Activated T-cell treated with anti-CD3 and anti-CD28 coated beads for 4 hours (primary cell): ENCODE measurements around the gene GTPBP2.
"Not testable (repeated sequence)": the region's sequence is repeated elsewhere in the genome, so short reads cannot be mapped to it uniquely, and the experiment has no call there.

Experiments
- DNase-seq: peaks from one replicate; pipeline ENCODE4 v3.0.0-alpha.2; 2020

Gene GTPBP2

DNA sequence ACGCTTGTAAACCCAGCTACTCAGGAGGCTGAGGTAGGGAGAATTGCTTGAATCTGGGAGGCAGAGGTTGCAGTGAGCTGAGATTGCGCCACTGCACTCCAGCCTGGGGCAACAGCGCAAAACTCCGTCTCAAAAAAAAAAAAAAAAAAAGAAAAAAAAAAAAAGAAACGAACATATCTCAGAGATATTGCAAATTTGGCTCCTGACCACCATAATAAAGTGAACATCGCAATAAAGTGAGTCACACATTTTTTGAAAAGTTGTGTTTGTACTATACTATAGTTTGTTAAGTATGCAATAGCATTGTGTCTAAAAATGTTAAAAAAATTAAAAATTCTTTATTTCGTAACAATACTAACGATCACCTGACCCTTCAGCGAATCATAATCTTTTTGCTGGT, 29.1 kb upstream of the GTPBP2 start:
- no peak for DNase-seq

DNA sequence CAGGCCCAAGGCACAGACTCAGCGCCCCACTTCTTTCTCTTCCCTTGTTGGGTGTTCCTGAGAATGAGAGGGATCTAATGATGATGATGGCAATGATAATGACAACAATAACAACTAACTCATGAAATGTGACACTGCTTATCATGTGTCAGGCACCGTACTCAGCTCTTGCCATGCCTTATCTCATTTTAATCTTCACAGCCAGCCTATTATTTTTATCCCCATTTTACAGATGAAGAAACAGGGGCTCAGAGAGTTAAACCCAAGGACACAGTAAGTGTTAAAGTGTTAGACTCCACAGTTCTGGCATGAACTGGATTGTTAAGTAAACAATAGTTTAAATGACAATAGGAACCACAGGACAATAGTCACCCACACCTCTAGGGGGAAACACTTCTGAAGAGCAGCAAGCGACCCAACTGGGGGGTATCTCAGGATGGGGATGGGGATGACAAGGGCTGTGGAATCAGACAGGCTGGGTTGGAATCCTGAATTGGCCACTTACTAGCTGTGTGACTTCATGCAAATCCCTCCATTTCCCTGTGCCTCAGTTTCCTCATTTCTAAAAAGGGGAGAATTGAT, 28.2 kb upstream of the GTPBP2 start:
- no peak for DNase-seq

DNA sequence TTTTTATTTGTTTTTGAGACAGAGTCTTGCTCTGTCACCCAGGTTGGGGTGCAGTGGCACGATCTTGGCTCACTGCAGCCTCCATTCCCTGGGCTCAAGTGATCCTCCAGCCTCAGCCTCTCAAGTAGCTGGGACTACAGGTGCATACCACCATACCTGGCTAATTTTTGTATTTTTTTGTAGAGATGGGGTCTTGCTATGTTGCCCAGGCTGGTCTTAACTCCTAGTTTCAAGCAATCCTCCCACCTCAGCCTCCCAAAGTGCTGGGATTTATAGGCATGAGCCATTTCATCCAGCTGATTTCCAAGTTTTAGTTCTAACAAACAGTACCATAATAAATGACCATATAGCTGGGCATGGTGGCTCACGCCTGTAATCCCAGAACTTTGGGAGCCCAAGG, 23.8 kb upstream of the GTPBP2 start:
- DNase-seq, result not testable (repeated sequence)

DNA sequence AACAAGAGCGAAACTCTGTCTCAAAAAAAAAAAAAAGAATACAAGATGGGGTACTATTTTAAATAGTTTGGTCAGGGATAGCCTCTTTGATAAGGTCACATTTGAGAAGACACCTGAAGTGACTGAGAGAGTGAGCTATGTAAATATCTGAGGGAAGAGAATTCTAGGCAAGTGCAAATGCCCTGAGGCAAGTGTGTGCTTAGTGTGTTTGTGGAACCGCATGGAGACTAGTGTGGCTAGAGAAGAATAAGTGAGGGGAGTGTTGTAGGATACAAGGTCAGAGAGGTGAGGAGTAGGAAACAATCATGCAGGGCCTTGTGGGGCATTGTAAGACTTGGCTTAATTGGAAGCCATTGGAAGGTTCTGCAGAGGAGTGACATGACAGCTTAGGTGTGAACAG, 19.2 kb upstream of the GTPBP2 start:
- no peak for DNase-seq

DNA sequence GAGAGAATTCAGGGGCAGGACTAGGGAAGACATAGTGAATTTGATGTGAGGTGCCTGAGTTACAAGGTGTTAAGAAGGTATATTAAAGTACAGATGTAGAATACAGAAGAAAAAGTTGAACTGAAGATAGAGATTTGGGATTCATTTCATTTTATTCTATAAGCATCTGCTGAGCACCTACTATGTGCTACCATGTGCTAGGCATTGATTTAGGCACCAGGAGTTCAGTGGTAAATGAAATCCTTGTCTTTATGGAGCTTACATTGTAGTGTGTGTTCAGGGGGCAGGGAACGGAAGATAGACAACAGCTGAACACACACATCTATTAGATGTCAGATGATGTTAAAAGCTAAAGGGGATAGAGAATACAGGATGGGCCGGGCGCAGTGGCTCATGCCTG, 18.5 kb upstream of the GTPBP2 start:
- no peak for DNase-seq

DNA sequence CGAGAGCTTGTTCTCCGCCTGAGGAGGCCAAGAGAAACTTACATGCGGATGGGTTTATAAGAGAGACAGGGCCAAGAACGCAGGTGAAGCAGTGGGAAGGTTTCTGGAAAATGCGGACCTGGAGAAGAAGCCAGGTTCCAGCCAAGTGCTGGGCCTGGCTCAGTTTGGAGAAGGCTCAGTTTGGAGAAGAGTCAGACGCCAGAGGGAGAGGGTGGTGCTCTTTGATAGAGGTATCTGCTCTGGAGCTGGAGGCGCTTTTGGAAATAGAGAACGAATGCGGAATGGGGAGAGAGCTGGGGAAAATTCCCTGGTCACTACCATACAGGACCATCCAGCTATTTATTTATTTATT, 16.5 kb upstream of the GTPBP2 start:
- DNase-seq, result no peak

DNA sequence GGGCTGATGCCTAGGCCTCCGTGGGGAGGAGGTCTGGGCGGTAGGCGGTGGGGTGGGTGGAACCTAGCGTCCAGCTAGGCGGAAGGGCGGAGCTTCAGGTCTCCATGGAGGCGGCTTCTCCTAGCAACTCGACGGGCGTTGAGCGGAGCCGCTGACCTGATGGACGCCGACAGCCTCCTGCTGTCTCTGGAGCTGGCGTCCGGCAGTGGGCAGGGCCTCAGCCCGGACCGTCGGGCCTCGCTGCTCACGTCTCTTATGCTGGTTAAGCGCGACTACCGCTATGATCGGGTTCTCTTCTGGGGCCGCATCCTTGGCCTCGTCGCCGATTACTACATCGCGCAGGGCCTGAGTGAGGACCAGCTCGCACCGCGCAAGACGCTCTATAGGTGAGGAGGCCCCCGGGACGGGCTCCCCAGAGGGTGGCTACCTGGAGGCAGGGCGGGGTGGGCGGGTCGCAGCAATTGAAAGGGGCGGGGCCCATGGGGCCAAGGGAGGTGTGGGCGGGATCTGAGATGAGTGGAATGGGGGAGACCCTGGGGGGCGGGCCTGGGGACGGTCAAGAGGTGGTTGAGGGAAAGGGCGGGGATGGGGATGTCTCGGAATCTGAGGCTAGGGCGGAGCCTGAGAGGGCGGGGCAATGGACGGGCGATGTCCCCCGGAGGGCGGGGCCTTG, 16.0 kb upstream of the GTPBP2 start, which contains the start of gene RSPH9:
Gene RSPH9 (plus strand): TSS at position 97 of the 673 bp plus-strand sequence. CDS start 63 bp downstream, at position 160.
- DNase-seq, result peak; percentile 52

DNA sequence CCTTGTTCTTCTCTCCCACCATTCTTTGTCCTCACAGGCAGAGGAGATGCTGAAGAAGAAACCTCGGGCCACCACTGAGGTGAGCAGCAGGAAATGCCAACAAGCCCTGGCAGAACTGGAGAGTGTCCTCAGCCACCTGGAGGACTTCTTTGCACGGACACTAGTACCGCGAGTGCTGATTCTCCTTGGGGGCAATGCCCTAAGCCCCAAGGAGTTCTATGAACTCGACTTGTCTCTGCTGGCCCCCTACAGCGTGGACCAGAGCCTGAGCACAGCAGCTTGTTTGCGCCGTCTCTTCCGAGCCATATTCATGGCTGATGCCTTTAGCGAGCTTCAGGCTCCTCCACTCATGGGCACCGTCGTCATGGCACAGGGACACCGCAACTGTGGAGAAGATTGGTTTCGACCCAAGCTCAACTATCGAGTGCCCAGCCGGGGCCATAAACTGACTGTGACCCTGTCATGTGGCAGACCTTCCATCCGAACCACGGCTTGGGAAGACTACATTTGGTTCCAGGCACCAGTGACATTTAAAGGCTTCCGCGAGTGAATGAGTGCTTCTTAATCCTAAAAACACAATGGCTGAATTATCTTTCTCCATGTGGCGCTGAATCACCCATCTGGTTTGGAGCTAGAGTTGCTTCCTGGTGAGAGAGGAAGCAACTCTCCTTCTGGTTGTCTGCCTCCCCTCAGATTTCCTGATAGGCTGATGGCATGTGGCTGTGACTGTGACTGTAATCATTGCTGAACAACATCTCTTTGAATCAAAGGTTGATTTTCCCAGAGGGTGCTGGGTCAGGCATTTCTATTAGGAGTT, 11.1 kb upstream of the GTPBP2 start:
- no peak for DNase-seq

DNA sequence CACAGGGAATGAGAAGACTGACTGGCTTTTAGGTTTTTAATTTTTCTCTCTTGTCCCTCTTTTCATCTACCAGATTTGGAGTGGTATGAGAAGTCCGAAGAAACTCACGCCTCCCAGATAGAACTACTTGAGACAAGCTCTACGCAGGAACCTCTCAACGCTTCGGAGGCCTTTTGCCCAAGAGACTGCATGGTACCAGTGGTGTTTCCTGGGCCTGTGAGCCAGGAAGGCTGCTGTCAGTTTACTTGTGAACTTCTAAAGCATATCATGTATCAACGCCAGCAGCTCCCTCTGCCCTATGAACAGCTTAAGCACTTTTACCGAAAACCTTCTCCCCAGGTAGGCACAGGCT, 7.2 kb upstream of the GTPBP2 start:
- DNase-seq, result no peak

DNA sequence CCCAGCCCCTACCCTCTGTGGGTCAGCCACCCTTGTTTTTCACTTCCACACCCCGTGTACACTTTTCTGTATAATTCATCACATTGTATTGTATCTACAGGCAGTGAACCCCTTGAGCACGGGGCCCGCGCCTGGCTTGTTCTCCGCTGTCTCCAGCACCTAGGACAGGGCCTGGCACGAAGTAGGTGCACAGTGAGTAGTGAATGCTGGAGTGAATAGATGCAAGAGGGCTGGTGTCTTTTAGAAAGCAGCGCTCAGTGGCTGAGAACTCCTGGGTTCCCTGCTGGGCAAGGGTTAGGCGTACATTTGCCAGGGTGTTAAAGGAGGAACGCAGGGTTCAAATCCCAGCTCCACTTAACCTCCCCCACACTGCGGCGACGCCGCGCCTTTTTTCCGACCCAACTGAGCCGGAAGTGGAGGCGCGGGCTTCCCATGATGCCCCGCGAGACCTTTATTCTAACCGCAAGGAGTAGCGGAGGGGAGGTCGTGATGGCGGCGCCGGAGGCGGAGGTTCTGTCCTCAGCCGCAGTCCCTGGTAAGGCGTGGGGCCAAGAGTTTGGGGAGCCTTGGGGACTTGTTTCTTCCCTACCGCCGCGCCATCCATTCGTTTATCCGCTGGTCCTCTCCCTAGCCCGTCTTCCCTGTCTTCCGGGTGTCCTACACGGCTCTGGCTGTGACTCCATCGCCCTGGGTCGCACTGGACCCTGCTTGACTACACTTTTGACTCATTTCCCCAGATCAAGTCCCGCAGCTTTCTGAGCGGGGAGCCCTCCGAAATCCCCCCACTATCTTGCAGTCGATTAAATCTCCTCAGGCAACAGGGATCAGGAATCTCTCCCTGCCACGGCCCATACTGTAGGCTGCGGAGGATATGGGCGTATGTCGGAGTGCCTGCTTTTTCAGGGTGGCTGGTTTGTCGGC, 6.6 kb upstream of the GTPBP2 start, which contains the start of gene MAD2L1BP:
Gene MAD2L1BP (plus strand): TSS at position 454 of the 921 bp plus-strand sequence. CDS start 36 bp downstream, at position 490.
- DNase-seq, result peak; percentile 83

DNA sequence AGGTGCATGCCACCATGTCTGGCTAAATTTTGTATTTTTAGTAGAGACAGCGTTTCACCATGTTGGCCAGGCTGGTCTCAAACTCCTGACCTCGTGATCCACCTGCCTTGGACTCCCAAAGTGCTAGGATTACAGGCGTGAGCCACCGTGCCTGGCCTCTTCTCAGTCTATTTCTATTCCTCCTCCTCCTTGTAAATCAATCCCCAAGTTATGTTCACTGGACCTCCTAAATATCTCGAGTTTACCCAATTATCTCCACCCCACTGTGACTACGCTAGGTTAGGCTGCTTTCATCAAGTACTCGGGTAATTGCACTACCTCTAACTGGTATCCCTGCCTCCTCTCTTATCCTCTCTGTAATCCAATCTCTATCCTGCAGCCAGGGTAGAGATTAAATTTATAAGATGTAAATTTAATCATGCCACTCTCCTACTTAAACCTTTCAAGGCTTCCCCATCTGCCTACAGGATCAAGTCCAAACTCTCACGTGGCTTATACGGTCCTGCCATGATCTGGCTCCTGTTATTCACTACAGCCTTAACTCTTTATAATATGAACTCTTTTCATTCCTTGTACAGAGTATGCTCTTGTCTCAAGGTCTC, 5.7 kb upstream of the GTPBP2 start:
- no peak for DNase-seq

DNA sequence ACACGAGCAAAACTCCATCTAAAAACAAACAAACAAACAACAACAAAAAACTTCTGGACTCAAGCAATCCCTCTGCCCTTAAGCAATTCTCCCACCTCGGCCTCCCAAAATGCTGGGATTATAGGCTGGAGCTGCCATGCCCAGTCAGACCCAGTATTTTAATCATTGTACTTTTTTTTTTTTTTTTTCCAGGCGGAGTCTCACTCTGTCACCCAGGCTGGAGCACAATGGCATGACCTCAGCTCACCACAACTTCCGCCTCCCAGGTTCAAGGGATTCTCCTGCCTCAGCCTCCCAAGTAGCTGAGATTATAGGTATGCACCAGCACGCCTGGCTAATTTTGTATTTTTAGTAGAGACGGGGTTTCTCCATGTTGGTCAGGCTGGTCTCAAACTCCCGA, 3.9 kb upstream of the GTPBP2 start:
- DNase-seq, result not testable (repeated sequence)

DNA sequence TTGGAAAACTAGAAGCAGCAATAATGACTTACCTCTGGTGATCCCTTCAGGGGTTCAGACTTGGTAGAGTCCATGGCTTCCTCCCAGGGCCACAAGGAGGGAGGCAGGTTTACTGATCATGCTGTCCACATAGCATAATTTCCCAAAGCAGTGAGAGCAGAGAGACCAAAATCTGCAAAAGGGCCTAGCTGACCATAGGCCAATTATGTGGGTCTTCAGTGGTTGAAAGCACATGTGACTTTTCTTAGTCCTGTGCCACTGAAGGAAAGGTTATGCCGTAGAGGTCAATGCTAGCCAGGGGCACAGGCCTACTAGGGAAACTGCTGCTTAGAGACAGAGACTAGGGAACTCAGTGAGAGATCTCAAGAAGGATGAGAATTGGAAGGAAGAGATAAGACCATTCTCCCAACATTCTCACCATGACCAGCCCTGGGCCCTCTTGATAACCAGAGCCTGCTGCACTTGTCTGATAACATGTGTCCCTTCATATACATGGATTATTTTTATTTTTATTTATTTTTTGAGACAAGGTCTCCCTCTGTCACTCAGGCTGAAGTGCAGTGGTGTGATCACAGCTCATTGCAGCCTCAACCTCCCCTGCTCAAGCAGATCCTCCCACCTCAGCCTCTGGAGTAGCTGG, 2.0 kb upstream of the GTPBP2 start:
- DNase-seq, result no peak

DNA sequence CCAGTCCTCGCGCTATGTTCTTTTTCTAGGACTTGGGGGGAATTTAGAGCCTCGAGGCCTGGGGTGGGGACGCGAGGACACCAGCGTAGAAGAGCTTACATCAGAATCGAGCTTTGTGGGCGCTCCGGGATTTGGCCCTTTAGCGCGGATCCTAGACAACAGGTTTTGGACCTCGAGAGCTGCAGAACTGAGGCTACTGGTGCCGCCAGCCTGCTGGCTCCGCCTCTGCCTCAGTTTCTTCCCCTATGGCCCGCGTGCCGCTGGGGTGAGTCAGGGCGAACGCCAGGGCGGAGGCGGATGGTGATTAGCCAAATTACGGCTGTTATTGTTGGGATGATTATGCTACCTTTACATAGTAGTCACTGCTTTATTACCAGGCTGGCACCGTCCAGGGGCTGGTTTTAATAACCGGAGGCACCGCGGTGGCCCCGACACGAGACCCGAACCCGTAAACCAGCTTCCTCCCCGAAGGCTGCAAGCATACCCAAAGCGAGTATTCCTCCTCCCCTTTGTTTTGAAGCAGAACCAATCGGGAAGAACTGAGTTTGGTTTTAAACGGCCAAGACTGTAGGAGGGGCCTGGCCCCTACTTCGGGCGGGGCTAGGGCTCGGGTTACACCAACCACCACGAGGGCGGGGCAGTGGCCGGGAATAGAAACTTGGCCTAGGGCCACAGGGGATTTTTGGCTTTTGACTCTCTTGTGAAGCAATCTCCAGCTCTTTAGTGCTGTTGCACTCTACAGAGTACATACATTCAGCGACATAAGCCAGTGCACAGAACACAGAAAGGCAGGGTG, 639 bp upstream of the GTPBP2 start:
- peak; percentile 69 for DNase-seq

DNA sequence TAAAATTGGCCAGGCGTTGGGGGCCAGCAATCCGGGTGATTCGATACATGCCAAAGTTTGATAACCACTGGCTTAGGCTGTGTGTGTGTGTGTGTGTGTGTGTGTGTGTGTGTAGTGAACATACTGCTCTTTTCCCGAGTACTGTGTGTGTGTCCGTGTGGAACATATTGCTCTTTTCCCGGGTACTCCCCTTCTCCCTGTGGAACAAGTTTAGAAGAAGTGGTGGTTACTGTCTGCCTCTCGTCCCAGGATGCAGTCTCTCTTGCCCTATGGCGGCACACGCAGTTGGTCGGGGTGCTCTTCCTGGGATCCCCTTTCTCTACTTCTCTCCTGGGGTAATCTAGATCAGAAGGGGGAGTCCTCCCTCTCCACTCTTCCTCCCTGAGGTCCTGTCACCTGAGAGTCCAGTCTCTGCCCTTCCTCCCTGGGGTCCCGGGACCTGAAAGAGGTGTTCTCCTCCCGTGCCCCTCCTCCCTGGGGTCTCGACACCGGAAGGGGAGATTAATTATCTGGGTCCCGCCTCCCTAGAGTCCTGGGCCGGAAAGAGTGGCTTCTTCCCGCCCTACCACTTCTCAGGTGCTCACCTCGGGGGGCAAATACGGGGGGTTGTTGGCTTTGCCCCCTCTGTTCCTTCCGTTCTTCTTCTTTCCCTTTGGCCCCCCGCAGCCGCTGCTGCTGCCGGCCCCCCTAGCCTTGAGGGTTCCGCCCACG, 516 bp downstream of the GTPBP2 start:
- DNase-seq, result peak; percentile 32

DNA sequence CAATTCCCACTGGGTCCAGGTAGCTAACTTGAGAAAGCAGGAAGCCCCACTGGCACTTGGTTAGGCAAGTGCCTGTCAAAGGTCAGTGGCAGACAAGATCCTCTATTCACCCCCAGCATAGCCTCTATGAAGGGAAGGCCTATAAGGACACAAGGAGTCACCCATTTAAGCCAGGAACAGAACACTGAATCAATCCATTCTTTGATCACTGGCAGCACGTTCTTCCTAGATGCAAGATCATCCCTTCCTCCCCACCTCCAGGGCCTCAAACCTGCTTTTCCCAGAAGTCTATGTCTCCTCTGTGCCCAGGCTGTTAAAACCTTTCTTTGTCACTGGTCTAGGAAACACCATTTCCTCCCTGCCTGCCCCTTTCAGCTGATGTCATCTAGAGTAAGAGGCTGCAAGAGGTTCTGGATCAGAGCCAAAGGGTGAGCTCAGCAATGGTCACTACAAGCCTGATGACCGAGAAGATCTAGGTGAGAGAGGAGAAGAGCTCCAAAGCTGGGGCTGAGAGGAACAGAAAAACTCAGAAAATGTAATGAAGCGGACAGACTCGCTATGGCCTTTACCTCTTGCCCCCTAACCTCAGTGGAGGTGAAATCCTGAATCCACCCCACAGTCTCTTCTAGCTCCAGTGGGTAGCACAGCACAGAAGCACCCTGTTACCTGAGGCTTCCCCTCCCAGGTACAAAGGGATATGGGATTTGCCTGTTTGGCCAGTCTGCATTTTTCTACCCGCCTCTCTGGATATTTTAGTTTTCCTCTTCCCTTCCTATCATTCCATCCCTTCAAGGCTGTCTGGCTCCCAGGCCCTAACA, 1.8 kb downstream of the GTPBP2 start:
- DNase-seq, result no peak

DNA sequence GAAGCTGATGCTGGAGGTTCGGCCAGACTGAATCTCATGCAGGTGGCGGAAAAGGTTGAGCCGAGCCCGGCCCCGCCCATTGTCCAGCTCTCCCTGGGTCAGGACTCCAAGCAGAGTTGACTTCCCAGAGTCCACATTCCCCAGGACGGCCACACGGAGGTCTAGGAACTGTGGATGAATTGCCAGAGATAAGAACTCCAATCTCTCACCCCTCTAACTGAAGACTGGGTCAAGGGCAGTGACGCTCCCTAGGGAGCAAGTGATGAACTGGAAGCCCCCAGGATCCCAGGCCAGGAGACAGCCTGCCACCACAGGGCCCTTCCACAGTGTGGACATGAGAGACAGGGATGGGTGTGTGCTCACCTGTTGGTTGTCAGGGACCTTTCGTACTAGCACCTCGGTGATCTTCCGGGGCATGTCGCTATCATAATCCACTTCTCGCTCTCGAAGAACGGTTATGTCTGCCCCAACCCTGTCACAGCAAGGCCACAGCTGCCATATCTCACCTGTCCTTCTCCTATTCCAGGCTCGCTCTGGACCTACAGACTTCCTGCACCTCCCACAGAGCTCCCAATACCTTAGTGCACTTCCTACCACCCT, 3.6 kb downstream of the GTPBP2 start:
- no peak for DNase-seq

DNA sequence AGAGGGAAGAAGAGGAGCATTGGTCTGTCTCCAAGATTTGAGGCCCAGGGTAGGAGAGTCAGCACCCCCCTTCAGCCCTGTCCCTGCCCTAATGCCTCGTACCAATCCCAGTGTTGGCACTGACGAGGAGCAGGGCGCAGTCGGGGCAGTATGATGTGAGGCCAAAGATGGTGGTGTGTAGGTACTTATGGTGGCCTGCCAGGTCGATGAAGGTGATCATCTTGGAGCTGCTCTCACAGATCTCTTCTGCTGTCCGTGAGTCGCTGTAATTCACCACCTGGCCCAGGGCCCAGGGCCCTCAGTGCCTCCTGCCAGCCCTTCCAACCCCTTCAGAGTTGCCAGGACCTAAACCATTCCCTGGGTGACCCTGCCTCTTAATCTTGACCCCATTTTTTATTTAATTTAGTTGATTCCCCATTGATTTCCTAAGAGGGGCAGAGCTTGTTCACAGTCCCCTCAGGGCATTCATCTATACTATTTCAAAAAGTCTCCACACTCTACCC, 4.2 kb downstream of the GTPBP2 start:
- no peak for DNase-seq
